HEK293 (cell line): ENCODE results near the gene SLC26A11.

ENCODE experiments used
- ZBTB8A ChIP-seq: fragments of 450-650 bp; formaldehyde crosslinking; IDR thresholded peaks from 2 replicates; pipeline ENCODE4 v1.5.1; 2016; ENCODE audit warnings: missing biosample characterization, missing genetic modification characterization
- ZNF2 ChIP-seq: fragments of 450-650 bp; formaldehyde crosslinking; IDR thresholded peaks from 2 replicates; pipeline ENCODE4 v1.5.1; 2016; ENCODE audit warnings: missing biosample characterization, missing genetic modification characterization
- ZNF623 ChIP-seq: fragments of 450-650 bp; formaldehyde crosslinking; IDR thresholded peaks from 2 replicates; pipeline ENCODE4 v1.5.1; 2016; ENCODE audit warnings: missing biosample characterization, missing genetic modification characterization
- ZNF768 ChIP-seq: fragments of 450-650 bp; formaldehyde crosslinking; IDR thresholded peaks from 2 replicates; pipeline ENCODE4 v1.5.1; 2018; ENCODE audit warnings: missing biosample characterization, mild to moderate bottlenecking, missing genetic modification characterization
- ZNF785 ChIP-seq: fragments of 450-650 bp; formaldehyde crosslinking; IDR thresholded peaks from 2 replicates; pipeline ENCODE4 v1.5.1; 2016; ENCODE audit warnings: missing biosample characterization, missing genetic modification characterization
- TF ChIP-seq, protein P1 (sequence below): fragments of 450-650 bp; formaldehyde crosslinking; IDR thresholded peaks from 2 replicates; pipeline ENCODE4 v1.5.1; 2016; ENCODE audit warnings: missing biosample characterization, missing genetic modification characterization
- TF ChIP-seq, protein P2 (sequence below): fragments of 450-650 bp; formaldehyde crosslinking; conservative IDR thresholded peaks from 2 replicates; pipeline ENCODE4 v1.5.1; 2016; ENCODE audit warnings: low read depth, missing biosample characterization, missing genetic modification characterization

DNA sequence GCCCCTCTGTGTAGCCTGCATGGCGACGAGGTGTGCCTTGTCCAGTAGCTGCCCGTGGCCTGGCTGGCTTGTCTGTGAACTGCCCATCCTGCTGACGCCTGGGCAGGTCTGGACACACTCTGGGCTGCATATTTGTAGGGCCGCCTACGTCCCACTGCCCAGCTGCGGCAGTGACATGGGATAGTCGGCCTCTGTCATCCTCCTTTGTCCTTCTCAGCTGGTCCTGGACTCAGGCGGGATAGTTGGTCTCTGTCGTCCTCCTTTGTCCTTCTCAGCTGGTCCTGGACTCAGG is 35.9 kb upstream of the SLC26A11 start:
- TF ChIP-seq ZNF2 (no peak), ZNF785 (tag by site-specific recombination) (no peak), ZNF768 (tag by site-specific recombination) (no peak), ZBTB8A (no peak), ZNF623 (no peak)
- TF ChIP-seq, protein P1, sequence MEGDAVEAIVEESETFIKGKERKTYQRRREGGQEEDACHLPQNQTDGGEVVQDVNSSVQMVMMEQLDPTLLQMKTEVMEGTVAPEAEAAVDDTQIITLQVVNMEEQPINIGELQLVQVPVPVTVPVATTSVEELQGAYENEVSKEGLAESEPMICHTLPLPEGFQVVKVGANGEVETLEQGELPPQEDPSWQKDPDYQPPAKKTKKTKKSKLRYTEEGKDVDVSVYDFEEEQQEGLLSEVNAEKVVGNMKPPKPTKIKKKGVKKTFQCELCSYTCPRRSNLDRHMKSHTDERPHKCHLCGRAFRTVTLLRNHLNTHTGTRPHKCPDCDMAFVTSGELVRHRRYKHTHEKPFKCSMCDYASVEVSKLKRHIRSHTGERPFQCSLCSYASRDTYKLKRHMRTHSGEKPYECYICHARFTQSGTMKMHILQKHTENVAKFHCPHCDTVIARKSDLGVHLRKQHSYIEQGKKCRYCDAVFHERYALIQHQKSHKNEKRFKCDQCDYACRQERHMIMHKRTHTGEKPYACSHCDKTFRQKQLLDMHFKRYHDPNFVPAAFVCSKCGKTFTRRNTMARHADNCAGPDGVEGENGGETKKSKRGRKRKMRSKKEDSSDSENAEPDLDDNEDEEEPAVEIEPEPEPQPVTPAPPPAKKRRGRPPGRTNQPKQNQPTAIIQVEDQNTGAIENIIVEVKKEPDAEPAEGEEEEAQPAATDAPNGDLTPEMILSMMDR (tag by site-specific recombination) = no peak
- TF ChIP-seq, protein P2, sequence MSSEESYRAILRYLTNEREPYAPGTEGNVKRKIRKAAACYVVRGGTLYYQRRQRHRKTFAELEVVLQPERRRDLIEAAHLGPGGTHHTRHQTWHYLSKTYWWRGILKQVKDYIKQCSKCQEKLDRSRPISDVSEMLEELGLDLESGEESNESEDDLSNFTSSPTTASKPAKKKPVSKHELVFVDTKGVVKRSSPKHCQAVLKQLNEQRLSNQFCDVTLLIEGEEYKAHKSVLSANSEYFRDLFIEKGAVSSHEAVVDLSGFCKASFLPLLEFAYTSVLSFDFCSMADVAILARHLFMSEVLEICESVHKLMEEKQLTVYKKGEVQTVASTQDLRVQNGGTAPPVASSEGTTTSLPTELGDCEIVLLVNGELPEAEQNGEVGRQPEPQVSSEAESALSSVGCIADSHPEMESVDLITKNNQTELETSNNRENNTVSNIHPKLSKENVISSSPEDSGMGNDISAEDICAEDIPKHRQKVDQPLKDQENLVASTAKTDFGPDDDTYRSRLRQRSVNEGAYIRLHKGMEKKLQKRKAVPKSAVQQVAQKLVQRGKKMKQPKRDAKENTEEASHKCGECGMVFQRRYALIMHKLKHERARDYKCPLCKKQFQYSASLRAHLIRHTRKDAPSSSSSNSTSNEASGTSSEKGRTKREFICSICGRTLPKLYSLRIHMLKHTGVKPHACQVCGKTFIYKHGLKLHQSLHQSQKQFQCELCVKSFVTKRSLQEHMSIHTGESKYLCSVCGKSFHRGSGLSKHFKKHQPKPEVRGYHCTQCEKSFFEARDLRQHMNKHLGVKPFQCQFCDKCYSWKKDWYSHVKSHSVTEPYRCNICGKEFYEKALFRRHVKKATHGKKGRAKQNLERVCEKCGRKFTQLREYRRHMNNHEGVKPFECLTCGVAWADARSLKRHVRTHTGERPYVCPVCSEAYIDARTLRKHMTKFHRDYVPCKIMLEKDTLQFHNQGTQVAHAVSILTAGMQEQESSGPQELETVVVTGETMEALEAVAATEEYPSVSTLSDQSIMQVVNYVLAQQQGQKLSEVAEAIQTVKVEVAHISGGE (tag by site-specific recombination) = no peak
